ENCODE results near the gene TBL1XR1.

The TBL1XR1 gene

DNA sequence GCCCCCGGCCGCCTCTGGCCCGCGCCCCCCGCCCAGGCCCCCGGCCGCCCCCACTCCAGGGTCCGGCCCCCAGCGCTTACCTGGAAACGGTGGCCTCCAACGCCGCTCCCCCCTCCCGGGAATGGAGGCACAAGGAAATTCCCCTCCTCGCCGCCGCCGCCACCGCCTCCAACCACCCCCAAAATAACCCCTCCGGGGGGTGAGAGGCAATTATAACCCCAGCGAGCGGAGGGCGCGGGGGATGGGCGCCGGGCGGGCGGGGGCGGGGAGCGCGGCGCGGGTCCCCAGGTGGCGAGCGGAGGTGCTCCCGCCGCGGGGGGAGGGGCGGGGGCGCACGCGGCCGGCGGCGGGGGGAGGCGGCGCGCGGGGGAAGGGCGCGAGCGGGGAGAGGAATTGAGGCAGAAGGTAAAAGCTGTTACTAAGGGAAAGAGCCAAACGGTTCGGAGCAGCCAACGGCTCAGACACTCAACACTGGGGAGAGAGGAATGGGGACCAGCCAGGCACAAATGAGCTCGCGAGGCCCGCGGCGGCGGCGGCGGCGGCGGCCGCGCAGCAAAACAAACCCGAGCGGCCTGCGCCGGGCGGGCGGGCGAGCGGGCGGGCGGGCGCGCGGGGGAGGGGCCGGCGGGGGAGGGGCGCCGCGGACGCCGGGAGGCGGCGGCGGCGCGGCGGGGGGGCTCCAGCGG is at the start of gene TBL1XR1:
Gene TBL1XR1, minus strand, starts transcription at position 442 of the 686 bp plus-strand sequence. CDS start 132,505 bp downstream, outside the sequence.
- DNase-seq: peak; percentile 86

DNA sequence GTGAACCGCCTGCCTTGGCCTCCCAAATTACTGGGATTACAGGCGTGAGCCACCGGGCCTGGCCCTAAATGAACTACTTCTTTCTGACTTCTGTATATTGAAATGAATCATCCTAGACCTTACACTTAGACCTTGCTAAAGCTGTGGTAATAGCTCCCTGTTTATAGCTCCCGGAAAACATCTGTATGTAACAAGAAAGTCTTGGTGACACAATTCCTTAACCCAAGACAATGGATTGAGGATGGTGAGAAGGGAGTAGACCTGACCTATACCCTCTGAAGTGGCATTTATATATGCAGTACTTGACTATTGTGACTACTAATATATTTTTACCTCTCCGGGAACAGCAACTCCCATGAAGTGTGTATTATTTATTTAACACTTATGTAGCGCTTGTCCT is 48.0 kb upstream of the TBL1XR1 start:
- DNase-seq: no peak

DNA sequence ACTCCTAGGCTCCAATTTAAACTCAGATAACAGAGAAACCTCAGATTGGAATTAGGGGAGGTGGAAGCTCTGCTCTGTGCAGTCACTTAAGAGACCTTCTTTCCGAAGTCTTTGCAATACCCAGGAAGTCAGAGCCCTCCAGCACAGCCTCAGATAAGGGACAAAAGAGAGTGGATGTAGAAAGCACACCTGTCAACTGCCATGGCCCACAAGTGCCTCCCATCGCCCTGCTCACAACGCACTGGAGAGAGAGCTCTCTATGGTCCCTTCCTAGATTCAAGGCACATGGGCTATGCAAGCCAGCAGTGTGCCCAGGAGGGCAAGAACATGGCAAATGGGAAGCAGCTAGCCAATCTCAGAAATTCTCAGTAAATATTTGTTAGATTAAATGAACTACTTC is 47.3 kb upstream of the TBL1XR1 start:
- DNase-seq: no peak

DNA sequence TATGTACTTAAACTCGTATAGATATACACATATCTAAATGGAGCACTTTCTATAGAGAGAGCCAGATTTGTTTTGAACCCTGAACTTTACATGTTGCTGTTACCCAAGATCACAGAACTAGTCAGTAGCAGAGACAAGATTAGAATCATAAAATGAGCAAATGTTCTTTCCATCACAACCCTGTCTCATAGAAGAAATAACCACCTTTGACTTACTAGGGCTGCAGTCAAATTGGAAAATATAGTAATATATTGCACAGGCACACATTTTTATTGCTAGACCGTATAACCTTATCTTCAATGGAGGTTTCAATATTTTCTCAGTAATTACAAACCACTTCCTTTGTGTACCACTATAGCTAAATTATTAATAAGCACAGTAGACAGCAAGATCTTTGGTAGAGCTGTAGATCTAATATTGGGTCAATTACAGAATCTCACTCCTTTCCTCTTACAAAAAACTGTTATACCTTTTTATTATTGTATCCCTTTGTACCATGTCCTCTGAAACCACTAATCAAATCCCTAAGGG is 41.5 kb upstream of the TBL1XR1 start:
- DNase-seq: no peak

DNA sequence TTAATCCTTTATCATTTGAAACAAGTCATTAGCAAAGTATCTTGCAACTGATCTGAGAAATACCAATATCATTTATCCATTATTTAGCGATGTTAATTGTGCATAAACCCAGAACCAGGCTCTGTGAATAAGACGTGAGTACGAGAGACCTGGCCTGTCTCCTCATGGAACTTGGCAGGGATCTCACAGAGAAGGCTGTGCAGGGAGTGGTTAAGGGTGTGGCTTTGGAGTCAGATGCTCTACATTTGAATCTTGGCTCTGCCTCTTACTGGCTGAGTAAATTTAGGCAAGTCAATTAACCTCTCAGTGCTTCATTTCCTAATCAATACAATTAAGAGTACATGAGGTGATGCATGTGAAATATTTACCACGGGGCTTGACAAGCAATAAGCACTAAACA is 39.9 kb upstream of the TBL1XR1 start:
- DNase-seq: no peak

DNA sequence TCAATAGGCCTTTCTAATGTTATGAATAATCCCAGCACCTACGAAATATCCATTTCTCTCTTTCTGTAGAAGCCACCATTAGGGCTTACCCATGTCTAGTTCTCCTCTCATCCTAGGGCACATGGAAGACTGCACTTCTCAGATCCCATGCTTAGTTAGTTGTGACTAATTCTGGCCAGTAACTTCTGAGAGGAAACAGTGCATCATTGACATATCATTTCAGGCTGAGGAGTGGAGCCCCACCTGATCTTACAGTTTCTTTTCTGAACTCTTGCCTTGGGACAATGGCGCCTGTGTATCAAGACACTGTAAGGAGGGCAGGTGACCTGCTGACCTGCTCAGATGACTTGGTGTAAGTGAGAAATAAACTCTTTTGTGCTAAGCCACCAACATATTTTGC is 39.4 kb upstream of the TBL1XR1 start:
- DNase-seq: no peak

DNA sequence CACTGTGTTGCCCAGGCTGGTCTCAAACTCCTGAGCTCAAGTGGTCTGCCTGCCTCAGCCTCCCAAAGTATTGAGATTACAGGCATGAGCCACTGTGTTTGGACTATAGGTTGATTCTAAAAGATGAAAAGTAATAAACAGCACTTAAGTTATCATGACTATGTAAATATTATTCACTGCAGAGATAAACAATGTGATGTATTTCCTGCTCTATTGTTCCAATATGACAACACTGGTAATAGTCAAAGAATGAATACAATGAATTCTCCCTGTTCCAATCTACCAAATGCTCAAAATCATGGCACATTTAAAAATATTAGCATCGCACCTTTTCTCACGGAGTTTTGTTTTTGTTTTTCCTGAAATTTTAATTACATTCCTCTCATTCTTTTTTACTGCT is 36.8 kb upstream of the TBL1XR1 start:
- DNase-seq: no peak

DNA sequence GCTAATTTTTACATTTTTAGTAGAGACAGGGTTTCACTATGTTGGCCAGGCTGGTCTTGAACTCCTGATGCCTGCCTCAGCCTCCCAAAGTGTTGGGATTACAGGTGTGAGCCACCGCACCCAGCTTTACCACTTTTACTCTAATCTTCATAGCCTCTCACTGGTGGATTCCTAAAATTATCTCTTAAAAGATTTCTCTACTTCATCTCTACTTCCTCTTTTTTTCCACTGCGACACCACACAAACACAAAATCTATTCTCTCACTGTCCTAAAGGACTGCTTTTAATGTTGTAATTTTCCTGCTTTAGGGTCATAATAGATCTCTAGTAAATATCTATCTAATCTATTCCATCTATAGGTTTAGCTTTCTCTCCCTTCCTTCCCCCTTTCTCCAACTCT is 34.0 kb upstream of the TBL1XR1 start:
- no peak for DNase-seq

DNA sequence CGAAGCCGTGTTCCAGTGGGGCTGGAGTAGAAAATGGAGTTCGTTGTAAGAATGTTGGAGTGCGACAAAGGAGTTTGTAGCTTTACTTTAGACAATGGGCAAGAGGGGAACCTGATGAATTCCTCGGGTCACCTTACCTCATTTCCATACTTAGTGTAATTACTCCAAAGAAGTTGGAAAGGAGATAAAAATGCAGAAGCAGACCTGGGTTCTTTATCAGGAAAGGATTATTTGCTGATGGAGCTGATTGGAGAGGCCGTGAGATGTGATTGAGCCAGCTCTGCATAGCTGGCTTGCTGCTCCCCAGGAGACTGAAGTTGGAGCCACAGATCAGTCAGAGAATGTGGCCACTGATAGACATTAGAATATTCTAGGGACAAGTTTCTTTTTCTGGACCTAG is 33.4 kb upstream of the TBL1XR1 start:
- no peak for DNase-seq

DNA sequence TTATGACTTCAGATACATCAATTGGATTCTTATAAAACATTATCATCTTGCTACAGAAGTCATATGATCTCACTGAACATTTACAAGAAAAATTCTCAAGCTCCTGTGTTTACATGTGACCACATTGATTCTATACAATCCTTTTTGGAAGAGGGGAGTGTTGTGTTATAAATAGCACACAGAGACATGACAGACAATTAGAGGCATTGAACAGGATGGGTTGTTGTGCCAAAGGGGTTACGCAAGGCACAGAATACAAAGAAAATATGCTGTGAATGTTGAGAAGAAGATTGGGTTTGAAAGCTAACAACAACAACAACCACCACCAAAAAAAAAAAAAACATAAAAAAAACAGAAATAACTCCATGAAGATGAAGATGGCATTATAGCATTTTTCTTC is 32.5 kb upstream of the TBL1XR1 start:
- no peak for DNase-seq

DNA sequence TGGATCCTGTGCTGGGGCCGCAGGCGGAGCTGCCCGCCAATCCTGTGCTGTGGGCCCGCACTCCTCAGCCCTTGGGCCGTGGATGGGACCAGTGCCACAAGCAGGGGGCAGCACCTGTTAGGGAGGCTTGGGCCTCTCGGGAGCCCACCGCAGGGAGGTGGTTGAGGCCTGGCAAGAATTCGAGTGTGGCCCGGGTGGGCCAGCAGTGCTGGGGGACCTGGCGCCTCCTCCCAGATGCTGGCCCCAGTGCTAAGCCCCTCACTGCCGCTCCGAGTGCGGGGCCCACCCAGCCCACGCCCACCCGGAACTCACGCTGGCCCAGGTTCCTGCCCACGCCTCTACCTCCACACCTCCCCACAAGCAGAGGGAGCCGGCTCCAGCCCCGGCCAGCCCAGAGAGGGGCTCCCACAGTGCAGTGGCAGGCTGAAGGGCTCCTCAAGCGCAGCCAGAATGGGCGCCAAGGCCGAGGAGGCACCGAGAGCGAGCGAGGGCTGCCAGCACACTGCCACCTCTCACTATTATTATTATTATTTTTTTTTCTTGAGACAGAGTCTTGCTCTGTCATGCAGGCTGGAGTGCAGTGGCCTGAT is 31.4 kb upstream of the TBL1XR1 start:
- DNase-seq: no peak

DNA sequence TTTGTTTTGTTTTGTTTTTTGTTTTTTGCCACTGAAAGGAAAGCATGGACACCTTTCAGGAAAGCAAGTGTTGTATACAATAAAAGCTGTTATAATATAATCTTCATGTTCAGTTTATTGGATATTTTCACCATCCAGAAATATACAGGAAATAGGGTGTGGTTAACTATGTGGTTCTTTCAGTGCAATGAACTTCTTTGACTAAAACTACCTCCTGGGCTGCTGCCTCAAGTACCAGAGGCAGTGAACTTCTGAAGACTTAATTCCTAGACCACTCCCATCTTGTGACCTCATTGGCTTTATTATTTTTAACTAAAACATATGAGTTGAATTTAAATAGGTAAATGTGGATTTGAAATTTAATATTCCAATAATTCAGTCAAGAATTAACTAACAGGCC is 27.1 kb upstream of the TBL1XR1 start:
- DNase-seq: no peak

DNA sequence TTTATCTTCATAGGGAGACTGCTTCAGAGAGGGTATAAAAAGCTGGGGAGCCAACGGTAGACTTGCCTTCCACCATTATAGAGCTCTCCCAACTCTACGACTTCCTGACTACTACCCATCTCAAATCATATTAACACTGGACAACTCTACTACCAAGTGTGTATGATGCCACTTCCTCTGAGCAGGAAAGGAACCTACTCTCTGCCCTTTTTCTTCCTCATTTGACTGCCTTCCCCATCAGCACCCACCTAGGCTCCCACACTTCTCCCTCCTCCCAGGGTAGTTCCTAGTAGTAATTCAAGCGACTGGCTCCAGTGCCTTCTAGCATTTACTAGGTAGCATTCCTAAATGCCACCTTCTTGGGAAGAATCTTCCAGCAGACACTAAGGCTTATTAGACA is 24.5 kb upstream of the TBL1XR1 start:
- DNase-seq: no peak

DNA sequence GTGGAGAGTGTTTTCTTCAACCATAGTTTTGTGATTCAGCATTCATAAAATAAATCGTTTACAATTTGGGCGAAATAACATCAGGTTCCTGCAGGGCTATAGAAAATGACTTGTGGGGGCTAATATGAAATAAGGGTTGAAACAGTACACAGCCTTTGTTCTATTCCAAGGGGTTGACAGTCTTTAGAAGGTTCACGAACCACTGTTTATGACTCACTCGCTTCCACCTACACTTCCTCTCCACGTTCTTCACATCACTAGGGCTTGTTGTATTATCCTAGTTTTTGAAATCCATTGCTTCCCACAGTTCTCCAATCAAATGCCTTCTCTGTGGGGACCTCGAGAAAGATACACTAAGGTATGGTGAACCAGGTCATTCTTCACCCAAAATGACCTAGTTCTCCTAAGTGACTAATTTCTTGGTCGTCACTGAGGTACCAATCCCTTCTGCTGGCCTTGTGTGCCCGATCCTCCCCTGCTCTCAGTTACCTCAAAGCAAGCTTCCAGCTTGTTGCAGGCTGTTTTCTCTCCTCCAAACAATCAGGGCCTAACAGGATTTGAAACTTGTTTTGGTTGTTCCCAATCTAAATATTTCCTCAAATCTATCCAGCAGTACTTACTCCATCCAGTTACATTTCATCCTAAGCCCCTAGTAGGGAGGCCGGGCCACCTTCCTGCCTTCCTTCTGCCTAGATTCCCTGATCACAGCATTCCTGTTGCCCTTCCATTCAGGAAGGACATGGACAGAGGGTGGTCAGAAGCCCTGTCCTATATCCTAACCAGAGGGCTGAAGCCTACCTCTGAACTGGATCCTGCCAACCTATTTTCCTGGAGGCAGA is 23.1 kb upstream of the TBL1XR1 start:
- DNase-seq: no peak

DNA sequence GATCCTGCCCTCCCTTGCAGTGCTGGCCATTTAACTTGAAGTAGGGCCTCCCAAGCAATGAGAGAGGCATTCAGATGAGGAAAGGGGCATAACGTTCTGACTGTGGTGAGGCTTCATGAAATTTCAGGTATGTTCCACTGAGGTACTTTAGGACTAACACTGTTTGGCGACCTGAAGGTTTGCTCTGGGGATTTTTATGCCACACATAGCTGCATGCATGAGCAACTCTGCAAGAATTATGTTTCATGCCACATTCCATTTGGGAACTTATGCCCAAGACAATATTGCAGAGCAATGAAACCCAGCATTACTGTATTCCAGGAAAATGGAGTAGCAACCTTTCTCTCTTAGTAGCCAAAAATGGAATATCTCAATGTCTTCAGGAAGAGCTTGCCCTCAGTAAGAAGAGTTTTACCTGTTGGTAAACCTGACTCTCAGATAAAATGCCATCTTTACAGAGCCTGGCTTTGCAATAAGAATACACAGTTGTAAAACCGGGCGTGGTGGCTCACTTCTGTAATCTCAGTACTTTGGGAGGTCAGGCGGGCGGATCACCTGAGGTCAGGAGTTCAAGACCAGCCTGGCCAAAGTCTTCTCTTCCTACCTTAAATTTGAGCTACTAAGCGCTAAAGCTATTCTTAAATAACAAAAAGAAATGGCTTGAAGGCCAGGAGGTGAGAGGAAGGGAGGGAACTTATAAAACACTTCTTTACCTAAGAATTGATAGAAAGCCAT is 16.7 kb upstream of the TBL1XR1 start:
- DNase-seq: no peak

DNA sequence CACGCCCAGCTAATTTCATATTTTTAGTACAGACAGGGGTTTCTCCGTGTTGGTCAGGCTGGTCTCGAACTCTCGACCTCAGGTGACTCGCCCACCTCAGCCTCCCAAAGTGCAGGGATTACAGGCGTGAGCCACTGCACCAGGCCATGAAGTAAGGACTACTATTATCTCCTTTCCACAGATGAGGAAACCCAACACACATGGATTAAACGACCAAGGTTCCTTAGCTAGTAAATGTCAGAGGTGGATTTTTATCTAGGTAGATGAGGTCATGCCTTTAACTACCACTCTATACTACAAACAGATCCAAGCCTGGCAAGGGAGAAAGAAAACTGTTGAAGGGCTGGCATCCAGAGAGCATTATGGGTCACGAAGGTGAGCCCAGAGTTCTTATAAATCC is 15.5 kb upstream of the TBL1XR1 start:
- no peak for DNase-seq

DNA sequence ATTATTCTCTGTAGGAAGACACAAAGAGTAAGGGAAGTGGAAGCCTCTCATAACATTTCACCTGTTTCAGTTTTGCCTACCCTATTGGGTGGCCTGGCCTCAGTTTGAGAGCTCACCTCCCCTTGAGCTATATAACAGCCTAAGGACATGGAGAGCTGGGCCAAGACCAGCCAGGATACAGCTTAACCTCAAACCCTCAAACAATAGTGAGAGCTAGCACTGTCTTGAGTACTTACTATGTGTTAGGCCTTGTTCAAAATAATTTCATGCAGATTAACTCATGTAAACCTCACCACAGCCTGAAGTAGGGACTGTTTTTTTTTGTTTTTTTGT is 15.0 kb upstream of the TBL1XR1 start:
- DNase-seq: no peak

DNA sequence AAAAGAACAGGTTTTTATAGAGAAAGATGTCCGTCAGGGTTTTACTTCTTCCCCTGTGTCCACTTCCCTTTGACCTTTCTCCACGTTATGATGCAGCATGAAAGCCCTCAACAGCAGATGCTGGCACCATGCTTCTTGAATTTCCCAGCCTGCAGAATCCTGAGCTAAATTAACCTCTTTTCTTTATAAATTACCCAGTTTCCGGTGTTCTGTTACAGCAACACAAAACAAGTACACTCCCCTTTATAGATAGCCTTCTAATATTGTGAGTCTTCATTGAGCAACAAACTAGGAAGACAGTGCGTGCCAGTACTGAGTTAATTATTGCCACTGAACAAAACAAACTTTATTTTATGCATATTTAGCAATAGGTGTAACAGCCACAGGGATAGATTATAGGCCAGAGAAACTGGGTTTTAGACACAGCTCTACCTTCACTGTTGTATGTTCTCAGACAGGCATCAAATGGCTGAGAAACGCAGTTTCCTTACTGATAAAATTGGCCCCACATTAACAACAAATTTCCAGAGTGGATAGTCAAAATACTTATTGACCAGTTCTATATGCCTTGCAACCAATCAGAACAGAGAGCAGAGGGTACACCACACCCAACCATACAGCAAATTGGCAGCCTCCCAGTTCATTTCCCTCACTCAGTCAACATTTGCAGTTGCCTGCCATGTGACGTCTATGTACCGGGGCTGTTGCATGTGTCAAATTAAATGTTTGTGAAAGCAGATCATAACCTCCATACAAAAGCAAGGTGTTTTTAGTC is 14.4 kb upstream of the TBL1XR1 start:
- no peak for DNase-seq

DNA sequence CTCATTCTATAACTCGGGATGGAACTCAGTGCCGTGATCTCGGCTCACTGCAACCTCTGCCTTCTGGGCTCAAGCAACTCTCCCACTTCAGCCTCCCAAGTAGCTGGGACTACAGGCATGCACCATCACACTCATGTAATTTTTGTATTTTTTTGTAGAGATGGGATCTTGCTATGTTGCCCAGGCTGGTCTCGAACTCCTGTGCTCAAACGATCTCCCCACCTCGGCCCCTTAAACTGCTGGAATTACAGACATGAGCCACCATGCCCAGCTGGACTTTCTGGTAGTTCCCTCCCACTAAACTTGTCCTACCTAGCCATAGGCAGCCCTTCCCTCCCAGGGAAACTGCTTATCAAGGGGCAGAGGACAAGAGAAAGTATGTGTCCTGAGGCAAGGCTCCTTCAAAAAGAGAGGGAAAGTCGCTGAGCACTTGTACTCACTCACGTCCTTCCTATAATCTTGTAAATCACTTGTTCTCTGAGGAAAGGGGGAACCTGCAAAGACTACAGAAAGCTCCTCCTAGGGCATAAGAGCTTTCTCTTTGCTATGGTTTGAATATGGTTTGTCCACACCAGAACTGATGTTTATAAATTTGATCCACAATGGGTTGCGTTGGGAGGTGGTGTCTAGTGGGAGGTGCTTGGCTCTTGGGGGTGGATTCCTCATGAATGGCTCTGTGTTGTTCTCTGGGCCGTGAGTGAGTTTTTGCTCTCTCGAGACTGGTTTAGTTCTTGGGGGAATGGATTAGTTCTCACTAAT is 13.6 kb upstream of the TBL1XR1 start:
- no peak for DNase-seq

DNA sequence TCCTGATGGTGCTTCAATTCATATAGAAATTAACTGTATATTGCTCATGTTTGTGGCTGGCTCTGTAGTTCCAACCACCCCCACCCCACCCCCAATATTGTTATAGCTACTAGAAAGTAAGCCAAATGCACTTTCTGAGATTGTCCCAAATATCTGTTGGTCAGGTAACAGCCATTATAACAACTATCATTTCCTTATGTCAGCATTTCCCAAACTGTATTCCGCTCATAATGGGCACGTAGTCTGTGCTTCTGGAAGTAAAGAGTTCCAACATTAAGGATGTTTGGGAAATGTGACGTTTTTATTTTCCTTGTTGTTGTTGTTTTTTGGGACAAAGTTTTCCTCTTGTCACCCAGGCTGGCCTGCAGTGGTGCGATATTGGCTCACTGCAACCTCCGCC is 12.2 kb upstream of the TBL1XR1 start:
- no peak for DNase-seq

DNA sequence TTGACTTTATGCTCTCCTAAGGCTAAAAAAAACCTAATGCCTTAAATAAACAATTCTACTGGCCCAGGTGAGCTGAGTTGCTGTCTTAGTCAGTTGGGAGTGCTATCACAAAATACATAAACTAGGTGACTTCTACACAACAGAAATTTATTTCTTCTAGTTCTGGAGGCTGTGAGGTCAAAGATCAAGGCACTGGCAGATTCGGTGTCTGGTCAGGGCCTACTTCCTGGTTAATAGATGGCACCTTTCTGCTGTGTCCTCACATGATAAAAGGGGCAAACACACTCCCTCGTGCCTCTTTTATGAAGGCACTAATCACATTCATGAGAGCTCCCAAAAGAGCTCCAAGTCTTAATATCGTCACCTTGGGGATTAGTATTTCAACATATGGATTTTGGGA is 11.5 kb upstream of the TBL1XR1 start:
- no peak for DNase-seq

DNA sequence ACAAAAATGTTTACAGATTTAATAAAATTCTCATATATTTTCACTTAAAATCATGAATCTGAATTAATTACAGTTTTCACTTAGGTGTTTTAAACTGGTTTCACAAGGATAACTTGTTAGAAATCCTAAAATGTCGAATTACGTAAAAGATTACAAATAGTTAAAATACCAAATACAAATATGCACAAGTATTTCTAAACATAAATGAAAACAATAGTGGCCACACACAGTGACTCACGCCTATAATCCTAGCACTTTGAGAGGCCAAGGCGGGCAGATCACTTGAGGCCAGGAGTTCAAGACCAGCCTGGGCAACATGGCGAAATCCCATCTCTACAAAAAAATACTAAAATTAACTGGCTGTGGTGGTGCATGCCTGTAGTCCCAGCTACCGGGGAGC is 10.9 kb upstream of the TBL1XR1 start:
- DNase-seq: no peak

Data from activated T-cell treated with anti-CD3 and anti-CD28 coated beads, Interleukin-2, amount 50 U/mL, for 1 hour (primary cell).